GM13977 (cell line): Measurements from ENCODE around the gene DEF6.
"Not testable (repeated sequence)": the region's sequence is repeated elsewhere in the genome, so short reads cannot be mapped to it uniquely, and the experiment has no call there.

ENCODE experiments used
- DNase-seq: peaks from one replicate; pipeline ENCODE4 v3.0.0; 2012; ENCODE audit warnings: low spot score
- CTCF ChIP-seq: IDR thresholded peaks from 2 replicates; pipeline ENCODE4 v1.5.1; 2012; ENCODE audit warnings: mild to moderate bottlenecking, control low read depth; ENCODE audit not compliant: insufficient read depth; ENCODE audit errors: extremely low read depth, missing control alignments
- in situ Hi-C: fragments of 300-500 bp; cut with MboI; formaldehyde crosslinking; loops from one replicate; pipeline ENCODE4 v1.12.0; 2022; ENCODE audit warnings: low sequenced_read_pairs, low pct_unique_long_range_greater_than_20kb, mixed read lengths, inconsistent platforms; ENCODE audit not compliant: unreplicated experiment

Gene DEF6

DNA sequence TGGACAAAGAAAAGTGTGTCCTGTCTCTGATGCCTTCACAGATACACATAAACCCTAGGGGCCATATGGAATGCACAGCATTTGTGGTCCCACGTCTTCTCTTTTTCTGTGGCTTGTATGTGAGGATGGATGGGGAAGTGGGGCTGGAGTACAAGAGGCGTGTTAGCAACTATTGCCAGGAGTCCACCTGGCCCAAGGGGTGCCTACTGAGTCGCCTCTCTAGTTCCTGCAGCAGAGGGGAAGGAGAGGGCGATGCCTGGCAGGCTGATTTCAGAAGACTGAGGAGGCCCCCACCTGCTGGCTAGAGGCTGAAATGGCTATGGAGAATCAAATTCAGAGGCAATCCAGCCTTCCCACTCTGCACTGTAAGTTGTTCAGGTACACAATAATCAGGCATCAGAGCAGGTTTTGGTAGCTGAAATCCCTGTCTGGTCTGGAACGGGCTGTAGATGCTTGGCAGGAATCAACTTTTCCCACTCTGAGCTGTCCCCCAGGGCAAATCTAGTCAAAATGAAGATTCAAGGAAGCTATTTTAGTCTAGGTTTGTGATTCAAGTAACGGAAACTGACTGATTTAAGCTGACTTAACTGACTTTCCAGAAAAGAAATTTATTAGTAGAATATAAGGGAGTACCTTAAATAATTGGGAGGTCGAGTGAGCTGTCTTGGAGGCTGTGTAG, 29.9 kb downstream of the DEF6 start:
- in situ Hi-C loops: loop anchor here (10.0 kb wide), 1 partner anchor 127 kb away; the partner anchor contains the start of gene FANCE
- peak; percentile 79 for DNase-seq
- TF ChIP-seq CTCF: peak; percentile 74

DNA sequence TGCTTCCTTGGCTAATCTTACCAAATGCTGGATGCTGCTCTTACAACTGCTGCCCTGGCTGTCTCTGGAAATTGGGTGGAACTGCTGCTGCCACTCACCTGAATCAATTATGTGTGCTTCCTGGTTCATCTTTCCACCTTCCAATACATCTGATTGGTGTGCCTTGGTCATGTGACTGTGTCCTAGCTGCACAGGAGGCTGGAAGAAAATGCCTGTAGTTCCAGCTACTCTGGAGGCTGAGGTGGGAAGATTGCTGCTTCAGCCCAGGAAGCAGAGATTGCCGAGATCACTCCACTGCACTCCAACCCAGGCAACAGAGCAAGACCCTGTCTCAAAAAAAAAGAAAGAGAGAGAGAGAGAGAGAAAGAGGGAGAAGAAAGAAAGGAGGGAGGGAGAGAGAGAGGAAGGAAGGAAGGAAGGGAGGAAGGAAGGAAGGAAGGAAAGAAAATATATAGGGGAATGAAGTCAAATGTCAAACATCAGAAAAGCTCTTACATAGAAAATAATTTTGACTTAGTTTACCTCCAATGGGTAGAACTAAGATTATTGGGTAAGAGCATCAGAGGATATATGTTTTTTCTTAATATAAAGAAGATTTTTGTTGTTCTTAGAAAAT, 30.6 kb downstream of the DEF6 start:
- no peak for DNase-seq
- in situ Hi-C loops: loop anchor here (10.0 kb wide), 1 partner anchor 127 kb away; the partner anchor contains the start of gene FANCE
- TF ChIP-seq CTCF: no peak

- in situ Hi-C loops: loop anchor here (10.0 kb wide), 1 partner anchor 126 kb away; the partner anchor contains the start of gene FANCE
- not testable (repeated sequence) for DNase-seq
Measured at GRCh38 chr6:35328965-35329364, 31.3 kb downstream of the DEF6 start.

DNA sequence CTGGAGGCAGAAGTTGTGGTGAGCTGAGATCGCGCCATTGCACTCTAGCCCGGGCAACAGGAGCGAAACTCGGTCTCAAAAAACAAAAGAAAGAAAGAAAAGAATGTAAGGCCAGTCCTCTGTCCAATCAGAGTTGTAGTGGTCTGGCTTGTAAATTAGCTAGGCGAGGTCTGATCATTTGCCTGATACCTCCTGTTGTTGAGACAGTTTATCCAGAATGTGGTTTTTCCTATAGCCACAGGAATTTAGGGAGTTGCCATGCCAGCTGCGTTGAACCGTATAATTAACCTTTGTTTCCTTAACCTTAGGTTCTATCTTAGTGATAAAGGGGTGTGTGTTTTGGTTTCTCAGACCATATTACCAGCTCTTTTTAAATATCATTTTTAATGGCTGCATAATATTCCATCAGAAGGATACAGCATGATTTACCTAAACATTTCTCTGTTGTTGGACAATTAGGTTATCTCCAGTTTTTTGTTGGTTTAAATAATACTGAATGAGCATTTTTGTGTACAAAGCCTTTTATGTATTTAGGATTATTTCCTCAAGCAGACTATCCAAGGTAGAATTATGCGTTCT, 33.0 kb downstream of the DEF6 start:
- no peak for TF ChIP-seq CTCF
- in situ Hi-C loops: no loop called here
- DNase-seq: no peak

GRCh38 chr6:35332074-35332887, 34.7 kb downstream of the DEF6 start:
- in situ Hi-C loops, DNase-seq: not testable (repeated sequence)

DNA sequence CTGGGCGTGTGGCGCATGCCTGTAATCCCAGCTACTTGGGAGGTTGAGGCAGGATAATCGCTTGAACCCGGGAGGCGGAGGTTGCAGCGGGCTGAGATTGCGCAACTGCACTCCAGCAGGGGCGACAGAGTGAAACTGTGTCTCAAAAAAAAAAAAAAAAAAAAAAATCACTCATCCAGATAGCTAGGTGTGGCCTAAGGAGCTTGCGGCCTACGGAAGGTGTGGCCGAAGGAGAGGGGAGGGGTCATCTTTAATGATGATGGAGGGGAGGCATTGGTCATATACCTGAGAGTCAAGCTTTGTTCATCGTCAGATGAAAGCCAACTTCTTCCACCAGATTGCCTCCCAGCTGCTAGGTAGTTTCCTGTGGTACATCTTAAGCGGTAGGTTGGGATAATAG, 43.9 kb downstream of the DEF6 start:
- DNase-seq: peak; percentile 26
- in situ Hi-C loops: loop anchor here (10.0 kb wide), 1 partner anchor 103 kb away; no protein-coding TSS in a partner anchor
- TF ChIP-seq CTCF: no peak

- DNase-seq: peak; percentile 100
- in situ Hi-C loops: loop anchor here (10.0 kb wide), 1 partner anchor 102 kb away; no protein-coding TSS in a partner anchor
- peak; percentile 99 for TF ChIP-seq CTCF
Measured at GRCh38 chr6:35342258-35343091, 44.9 kb downstream of the DEF6 start, which contains the start of gene PPARD. Gene PPARD (plus strand): TSS chr6:35342558. CDS start chr6:35411088, 68,530 bp downstream.
